Large intestine (tissue), 3 donors: Measurements from ENCODE around the gene THRB. TPM values are rescaled to one million over a fixed set of nuclear protein-coding genes. Genes with fewer than 3 reads are reported as not detected.

Source experiments
- DNase-seq, 2 donors: peaks; one replicate each; pipeline versions ENCODE4 v3.0.0 to v3.0.0-alpha.2; 2013
- H3K27ac ChIP-seq: one replicate; pipeline ENCODE4 v1.5.1; 2013; ENCODE audit warnings: low read length
- H3K27me3 ChIP-seq: 2 replicates; pipeline ENCODE4 v1.6.1; 2013; ENCODE audit warnings: low read length; ENCODE audit not compliant: control insufficient read depth, insufficient read depth
- H3K36me3 ChIP-seq: 2 replicates; pipeline ENCODE4 v1.6.1; 2013; ENCODE audit warnings: low read length; ENCODE audit not compliant: control insufficient read depth, insufficient read depth
- H3K4me1 ChIP-seq: one replicate; pipeline ENCODE4 v1.6.1; 2013; ENCODE audit warnings: low read length; ENCODE audit not compliant: control insufficient read depth, insufficient read depth
- H3K4me3 ChIP-seq: one replicate; pipeline ENCODE4 v1.5.1; 2013; ENCODE audit warnings: low read length
- H3K9me3 ChIP-seq: one replicate; pipeline ENCODE4 v1.6.1; 2013; ENCODE audit warnings: mild to moderate bottlenecking, low read depth, low read length, moderate library complexity; ENCODE audit not compliant: control insufficient read depth
- WGBS: methylation state at CpG from one replicate; pipeline ENCODE4 v1.1.5; 2013; ENCODE audit warnings: low lambda C conversion rate; ENCODE audit not compliant: insufficient coverage; 5-methylcytosine and 5-hydroxymethylcytosine counted together
- polyA plus RNA-seq: library from polyadenylated mRNA; unstranded; fragments of 120-200 nt; gene quantifications from one replicate; pipeline ENCODE4 v1.2.1, GENCODE V29; 2013

Gene THRB
- polyA plus RNA-seq, 1 donor, result 38.3 TPM

- Histone ChIP-seq H3K9me3 (no peaks in the 10 kb centered on the region), H3K27ac (peak overlapping the region; percentile 69), H3K4me1 (peaks cover 55% of the 10 kb centered on the region), H3K36me3 (no peaks in the 10 kb centered on the region), H3K27me3 (no peaks in the 10 kb centered on the region), H3K4me3 (no peak overlapping the region)
- no CpG with 5 or more reads among the region's 7 CpGs for WGBS
- peak; percentile 92 to 97 for DNase-seq
Measured at GRCh38 chr3:24451461-24452099, 43.1 kb downstream of the THRB start.

GRCh38 chr3:24450160-24450907, 44.3 kb downstream of the THRB start:
- Histone ChIP-seq H3K4me3 (no peak overlapping the region), H3K27ac (peak overlapping the region; percentile 69), H3K27me3 (no peaks in the 10 kb centered on the region), H3K36me3 (no peaks in the 10 kb centered on the region), H3K4me1 (peaks cover 61% of the 10 kb centered on the region), H3K9me3 (no peaks in the 10 kb centered on the region)
- 26% methylated on average over 3 of the region's 5 CpGs for WGBS
- peak; percentile 48 to 73 for DNase-seq

GRCh38 chr3:24447836-24448235, 46.8 kb downstream of the THRB start:
- no peaks in the 10 kb centered on the region for H3K27me3 ChIP-seq
- 94% methylated on average over 3 of the region's 6 CpGs for WGBS

GRCh38 chr3:24446032-24446431, 48.6 kb downstream of the THRB start:
- no peak for DNase-seq
- Histone ChIP-seq H3K27ac (no peak overlapping the region), H3K9me3 (no peaks in the 10 kb centered on the region), H3K36me3 (no peaks in the 10 kb centered on the region), H3K4me3 (no peak overlapping the region), H3K4me1 (peaks cover 44% of the 10 kb centered on the region), H3K27me3 (no peaks in the 10 kb centered on the region)
- WGBS, result no CpG with 5 or more reads among the region's 1 CpG

More at GRCh38 chr3:24447836-24448235, 46.8 kb downstream of the THRB start:
- DNase-seq, result no peak
- Histone ChIP-seq H3K27ac (no peak overlapping the region), H3K36me3 (no peaks in the 10 kb centered on the region), H3K4me1 (peaks cover 44% of the 10 kb centered on the region), H3K9me3 (no peaks in the 10 kb centered on the region), H3K4me3 (no peak overlapping the region)

GRCh38 chr3:24443476-24443875, 51.2 kb downstream of the THRB start:
- no peak for DNase-seq
- Histone ChIP-seq H3K36me3 (no peaks in the 10 kb centered on the region), H3K27me3 (no peaks in the 10 kb centered on the region), H3K4me3 (no peak overlapping the region), H3K4me1 (peaks cover 40% of the 10 kb centered on the region), H3K9me3 (no peaks in the 10 kb centered on the region), H3K27ac (no peak overlapping the region)
- no CpG with 5 or more reads among the region's 1 CpG for WGBS

- peak; percentile 27 to 52 for DNase-seq
- no CpG with 5 or more reads among the region's 3 CpGs for WGBS
- H3K27ac ChIP-seq, result peak overlapping the region; percentile 28
Measured at GRCh38 chr3:24440760-24441464, 53.7 kb downstream of the THRB start.

GRCh38 chr3:24439021-24439420, 55.6 kb downstream of the THRB start:
- no peaks in the 10 kb centered on the region for H3K9me3 ChIP-seq
- no peak overlapping the region for H3K4me3 ChIP-seq
- no CpG with 5 or more reads among the region's 4 CpGs for WGBS
- DNase-seq, result no peak
- peak overlapping the region; percentile 23 for H3K27ac ChIP-seq
- peaks cover 57% of the 10 kb centered on the region for H3K4me1 ChIP-seq
- no peaks in the 10 kb centered on the region for H3K36me3 ChIP-seq
- H3K27me3 ChIP-seq, result no peaks in the 10 kb centered on the region

More at GRCh38 chr3:24440760-24441464, 53.7 kb downstream of the THRB start:
- peaks cover 39% of the 10 kb centered on the region for H3K4me1 ChIP-seq
- no peaks in the 10 kb centered on the region for H3K9me3 ChIP-seq
- H3K36me3 ChIP-seq, result no peaks in the 10 kb centered on the region
- no peak overlapping the region for H3K4me3 ChIP-seq
- no peaks in the 10 kb centered on the region for H3K27me3 ChIP-seq

GRCh38 chr3:24437326-24437725, 57.3 kb downstream of the THRB start:
- H3K9me3 ChIP-seq, result no peaks in the 10 kb centered on the region
- DNase-seq, result no peak
- peak overlapping the region; percentile 47 for H3K27ac ChIP-seq
- 0% methylated on average over 1 of the region's 2 CpGs for WGBS
- H3K4me3 ChIP-seq, result no peak overlapping the region
- H3K27me3 ChIP-seq, result no peaks in the 10 kb centered on the region
- H3K36me3 ChIP-seq, result no peaks in the 10 kb centered on the region
- H3K4me1 ChIP-seq, result peaks cover 67% of the 10 kb centered on the region

GRCh38 chr3:24435584-24435983, 59.1 kb downstream of the THRB start:
- 90% methylated on average over 1 of the region's 5 CpGs for WGBS
- Histone ChIP-seq H3K4me1 (peaks cover 55% of the 10 kb centered on the region), H3K9me3 (no peaks in the 10 kb centered on the region), H3K36me3 (no peaks in the 10 kb centered on the region), H3K4me3 (no peak overlapping the region), H3K27ac (peak overlapping the region; percentile 62), H3K27me3 (no peaks in the 10 kb centered on the region)
- no peak for DNase-seq

GRCh38 chr3:24434651-24435050, 60.0 kb downstream of the THRB start:
- H3K9me3 ChIP-seq, result no peaks in the 10 kb centered on the region
- no CpG with 5 or more reads among the region's 1 CpG for WGBS
- H3K27me3 ChIP-seq, result no peaks in the 10 kb centered on the region
- DNase-seq, result no peak
- peaks cover 50% of the 10 kb centered on the region for H3K4me1 ChIP-seq
- no peak overlapping the region for H3K4me3 ChIP-seq
- H3K36me3 ChIP-seq, result no peaks in the 10 kb centered on the region
- peak overlapping the region; percentile 62 for H3K27ac ChIP-seq
